GM12878 (cell line): ENCODE measurements around the gene ANXA3. TPM values are rescaled to one million over a fixed set of nuclear protein-coding genes. Genes with fewer than 3 reads are reported as not detected.

ENCODE experiments used
- ATAC-seq: fragments of 200-7000 bp; cut with Tn5 transposase; 3 replicates; pipeline ENCODE4 v1.9.1; 2020; ENCODE audit warnings: mild to moderate bottlenecking, moderate library complexity
- BruUV-seq: library from RNA; stranded (reverse); fragments of 400-500 nt; replicated peaks from 2 replicates; lab custom pipeline; 2021; lab: Mats Ljungman, UMichigan
- CTCF ChIA-PET: fragments of 300-600 bp; sonication (Branson Sonifier 250); formaldehyde crosslinking; extraction: SDS; loops from one replicate; lab custom pipeline; 2021; ENCODE audit warnings: inconsistent platforms; lab: Yijun Ruan, JAX
- POLR2A ChIA-PET: fragments of 350-600 bp; formaldehyde crosslinking; extraction: SDS; loops from one replicate; lab custom pipeline; 2021; ENCODE audit warnings: inconsistent platforms; lab: Charles Lee
- RAD21 ChIA-PET: fragments of 300-600 bp; sonication (Branson Sonifier 250); formaldehyde crosslinking; loops from one replicate; lab custom pipeline; 2023; ENCODE audit warnings: antibody characterized with exemption; ENCODE audit not compliant: unreplicated experiment; lab: Charles Lee
- SMC1A ChIA-PET: fragments of 300-600 bp; sonication (Branson Sonifier 250); formaldehyde crosslinking; loops from one replicate; lab custom pipeline; 2023; ENCODE audit not compliant: unreplicated experiment, uncharacterized antibody; lab: Charles Lee
- DNase-seq: peaks from one replicate; pipeline ENCODE4 v3.0.0-alpha.2; 2011; ENCODE audit warnings: low read depth, low spot score
- FAIRE-seq: peaks from 3 replicates; lab custom pipeline; 2011; peaks lifted over from hg19 to GRCh38; lab: Jason Lieb, UNC
- H2AFZ ChIP-seq: 2 replicates; pipeline ENCODE4 v1.6.0; 2011; ENCODE audit warnings: low read depth, low read length, control low read depth; ENCODE audit not compliant: control insufficient read depth
- H3K27ac ChIP-seq: 2 replicates; pipeline ENCODE4 v1.5.1; 2011; ENCODE audit warnings: control low read depth; ENCODE audit not compliant: control insufficient read depth, insufficient read depth
- H3K27me3 ChIP-seq, 2 experiments: replicated peaks in 1 of 2; 2 replicates each; pipeline versions ENCODE4 v1.6.0 to v1.6.1; 2011; ENCODE audit warnings: low read length in 1 of 2; ENCODE audit not compliant: control insufficient read depth in 2 of 2, insufficient read depth in 2 of 2
- H3K36me3 ChIP-seq, 2 experiments: 2 replicates each; pipeline ENCODE4 v1.5.1; 2011; ENCODE audit warnings: low read length in 1 of 2; ENCODE audit not compliant: control insufficient read depth in 2 of 2, insufficient read depth in 2 of 2
- H3K4me1 ChIP-seq: 2 replicates; pipeline ENCODE4 v1.6.1; 2011; ENCODE audit warnings: mild to moderate bottlenecking, low read length, moderate library complexity, mixed read lengths; ENCODE audit not compliant: control insufficient read depth, insufficient read depth
- H3K4me2 ChIP-seq: 2 replicates; pipeline ENCODE4 v1.6.0; 2011; ENCODE audit warnings: control low read depth; ENCODE audit not compliant: control insufficient read depth, insufficient read depth
- H3K4me3 ChIP-seq: fragments of 200-600 bp; sonication (generic); 2 replicates; pipeline ENCODE4 v1.5.1; 2016
- H3K79me2 ChIP-seq: 2 replicates; pipeline ENCODE4 v1.6.0; 2011; ENCODE audit warnings: low read length; ENCODE audit not compliant: control insufficient read depth, insufficient read depth
- H3K9ac ChIP-seq: 2 replicates; pipeline ENCODE4 v1.8.0; 2011; ENCODE audit warnings: low read length, control low read depth, mixed read lengths; ENCODE audit not compliant: control insufficient read depth, insufficient read depth
- H3K9me3 ChIP-seq: replicated peaks from 3 replicates; pipeline ENCODE4 v1.5.1; 2011; ENCODE audit warnings: mild to moderate bottlenecking, low read length; ENCODE audit not compliant: control insufficient read depth, insufficient read depth
- H4K20me1 ChIP-seq: 2 replicates; pipeline ENCODE4 v1.6.0; 2011; ENCODE audit not compliant: control insufficient read depth, insufficient read depth
- ATF2 ChIP-seq: IDR thresholded peaks from 2 replicates; pipeline ENCODE4 v1.6.1; 2012; ENCODE audit warnings: low read length, inconsistent platforms
- HDGF ChIP-seq: fragments of 450-650 bp; IDR thresholded peaks from 2 replicates; pipeline ENCODE4 v1.6.1; 2016; ENCODE audit warnings: antibody characterized with exemption
- IRF3 ChIP-seq: fragments of 450-650 bp; IDR thresholded peaks from 2 replicates; pipeline ENCODE4 v1.6.1; 2014; ENCODE audit warnings: mild to moderate bottlenecking
- MTA2 ChIP-seq: fragments of 450-650 bp; IDR thresholded peaks from 2 replicates; pipeline ENCODE4 v1.6.1; 2016; ENCODE audit warnings: low read depth, mild to moderate bottlenecking, moderate library complexity
- MYB ChIP-seq: fragments of 150-350 bp; IDR thresholded peaks from 2 replicates; pipeline ENCODE4 v1.6.1; 2014; ENCODE audit warnings: mild to moderate bottlenecking, low read depth, low read length, borderline replicate concordance
- RAD51 ChIP-seq: fragments of 450-650 bp; IDR thresholded peaks from 2 replicates; pipeline ENCODE4 v1.6.1; 2016; ENCODE audit warnings: moderate library complexity, mild to moderate bottlenecking, inconsistent platforms
- RELB ChIP-seq: fragments of 450-650 bp; IDR thresholded peaks from 2 replicates; pipeline ENCODE4 v1.6.1; 2017; ENCODE audit warnings: low read depth, mild to moderate bottlenecking, moderate library complexity
- REST ChIP-seq: IDR thresholded peaks from 2 replicates; pipeline ENCODE4 v1.6.1; 2012; ENCODE audit warnings: mild to moderate bottlenecking, low read depth, low read length
- USF2 ChIP-seq: IDR thresholded peaks from 2 replicates; pipeline ENCODE4 v1.6.1; 2011; ENCODE audit warnings: low read depth, low read length, improper control_type of control experiment, borderline replicate concordance
- ZBTB33 ChIP-seq: fragments of 450-650 bp; IDR thresholded peaks from 2 replicates; pipeline ENCODE4 v1.6.1; 2017; ENCODE audit warnings: mild to moderate bottlenecking
- WGBS: methylation state at CpG from one replicate; pipeline ENCODE4 v1.1.6; 2016; ENCODE audit warnings: low lambda C conversion rate; ENCODE audit not compliant: insufficient replicate concordance, insufficient coverage; ENCODE audit errors: missing lambda C conversion rate; 5-methylcytosine and 5-hydroxymethylcytosine counted together
- in situ Hi-C: fragments of 300-500 bp; cut with MboI; formaldehyde crosslinking; loops from 9 replicates; pipeline ENCODE4 v1.14.3; 2018; ENCODE audit warnings: mixed read lengths
- intact Hi-C: fragments of 100-400 bp; cut with micrococcal nuclease; formaldehyde crosslinking; loops from one replicate; pipeline ENCODE4 v1.14.2; 2022; ENCODE audit not compliant: unreplicated experiment
- polyA plus RNA-seq, 11 experiments: library from polyadenylated mRNA; depleted of rRNA in 4 of 11; unstranded in 6 of 11; stranded (reverse) in 5 of 11; fragments of >200 nt; fragmentation: Nextera tagmentation in 4 of 11; fragmentation: Illumina TruSeq in 1 of 11; extraction: Ambion mirVana in 4 of 11; extraction: Trizol in 1 of 11; gene quantifications; 1 replicate in 1 of 11; 2 replicates in 10 of 11; pipeline versions ENCODE4 v1.2.1 to v1.2.3, GENCODE V29; 2011 to 2016; ENCODE audit warnings: inconsistent platforms in 2 of 11, missing spikeins in 2 of 11, low read depth in 1 of 11
- total RNA-seq, 4 experiments: library from RNA; depleted of rRNA in 3 of 4; stranded (reverse); fragments of >200 nt in 3 of 4; fragmentation: Illumina TruSeq in 1 of 4; extraction: Trizol in 1 of 4; gene quantifications; 2 replicates each; pipeline versions ENCODE4 v1.2.1 to v1.2.3, GENCODE V29; 2013 to 2021

ANXA3 gene
- total and polyA plus RNA-seq, 10 of the 15 experiments (the other 5 are each of a cell fraction or from before 2014, with no cell fraction given), result 0.28 to 14.7 (median 0.91) TPM

GRCh38 chr4:78625073-78625472, 73.5 kb downstream of the ANXA3 start:
- intact Hi-C loops, result loop anchor here (1.0 kb wide), 1 partner anchor 11 kb away; no protein-coding TSS in a partner anchor
- Histone ChIP-seq H4K20me1 (no peaks in the 10 kb centered on the region), H3K79me2 (no peaks in the 10 kb centered on the region), H3K9ac (no peak overlapping the region), H3K9me3 (peaks cover 1% of the 10 kb centered on the region; the same call in 2 of the 3 replicates), H3K27me3 (no peaks in the 10 kb centered on the region), H3K4me3 (no peak overlapping the region), H3K27ac (no peak overlapping the region), H3K36me3 (no peaks in the 10 kb centered on the region), H3K4me2 (no peak overlapping the region), H3K4me1 (peaks cover 25% of the 10 kb centered on the region), H2AFZ (no peak overlapping the region)
- FAIRE-seq (no peak), DNase-seq (no peak), ATAC-seq (peak; percentile 62)
- SMC1A ChIA-PET, result interaction anchor here (0.7 to 17.1 kb wide), 12 partner anchors 9 to 238 kb away, joined by 3 to 379 read pairs (median 6); no protein-coding TSS in a partner anchor
- CTCF ChIA-PET, result interaction anchor here (0.7 to 12.0 kb wide), 6 partner anchors 12 to 164 kb away, joined by 3 to 119 read pairs (median 6); no protein-coding TSS in a partner anchor
- no TSS peak for BruUV-seq
- POLR2A ChIA-PET, result interaction anchor here (0.7 to 12.7 kb wide), 4 partner anchors 12 to 150 kb away, joined by 3 to 106 read pairs (median 6); no protein-coding TSS in a partner anchor
- in situ Hi-C loops, result no loop called here
- RAD21 ChIA-PET, result interaction anchor here (0.6 to 17.1 kb wide), 9 partner anchors 9 to 566 kb away, joined by 3 to 265 read pairs (median 4); no protein-coding TSS in a partner anchor
- 61% methylated on average over 2 of the region's 2 CpGs for WGBS
- no peak for TF ChIP-seq IRF3
- TF ChIP-seq RAD51, result no peak
- TF ChIP-seq HDGF, result no peak
- TF ChIP-seq REST, result no peak
- TF ChIP-seq USF2, result no peak
- peak; percentile 75 for TF ChIP-seq MTA2
- TF ChIP-seq MYB, result no peak
- no peak for TF ChIP-seq ZBTB33
- peak; percentile 88 for TF ChIP-seq ATF2
- no peak for TF ChIP-seq RELB
